ENCODE data around the gene TMEM214. TPM values are rescaled to one million over a fixed set of nuclear protein-coding genes. Genes with fewer than 3 reads are reported as not detected.

TMEM214 gene
- total and polyA plus RNA-seq, 2 of the 8 experiments (the other 6 are each of a cell fraction or from before 2014, with no cell fraction given) = 49.7 to 71.0 TPM

- TF ChIP-seq, protein P1, sequence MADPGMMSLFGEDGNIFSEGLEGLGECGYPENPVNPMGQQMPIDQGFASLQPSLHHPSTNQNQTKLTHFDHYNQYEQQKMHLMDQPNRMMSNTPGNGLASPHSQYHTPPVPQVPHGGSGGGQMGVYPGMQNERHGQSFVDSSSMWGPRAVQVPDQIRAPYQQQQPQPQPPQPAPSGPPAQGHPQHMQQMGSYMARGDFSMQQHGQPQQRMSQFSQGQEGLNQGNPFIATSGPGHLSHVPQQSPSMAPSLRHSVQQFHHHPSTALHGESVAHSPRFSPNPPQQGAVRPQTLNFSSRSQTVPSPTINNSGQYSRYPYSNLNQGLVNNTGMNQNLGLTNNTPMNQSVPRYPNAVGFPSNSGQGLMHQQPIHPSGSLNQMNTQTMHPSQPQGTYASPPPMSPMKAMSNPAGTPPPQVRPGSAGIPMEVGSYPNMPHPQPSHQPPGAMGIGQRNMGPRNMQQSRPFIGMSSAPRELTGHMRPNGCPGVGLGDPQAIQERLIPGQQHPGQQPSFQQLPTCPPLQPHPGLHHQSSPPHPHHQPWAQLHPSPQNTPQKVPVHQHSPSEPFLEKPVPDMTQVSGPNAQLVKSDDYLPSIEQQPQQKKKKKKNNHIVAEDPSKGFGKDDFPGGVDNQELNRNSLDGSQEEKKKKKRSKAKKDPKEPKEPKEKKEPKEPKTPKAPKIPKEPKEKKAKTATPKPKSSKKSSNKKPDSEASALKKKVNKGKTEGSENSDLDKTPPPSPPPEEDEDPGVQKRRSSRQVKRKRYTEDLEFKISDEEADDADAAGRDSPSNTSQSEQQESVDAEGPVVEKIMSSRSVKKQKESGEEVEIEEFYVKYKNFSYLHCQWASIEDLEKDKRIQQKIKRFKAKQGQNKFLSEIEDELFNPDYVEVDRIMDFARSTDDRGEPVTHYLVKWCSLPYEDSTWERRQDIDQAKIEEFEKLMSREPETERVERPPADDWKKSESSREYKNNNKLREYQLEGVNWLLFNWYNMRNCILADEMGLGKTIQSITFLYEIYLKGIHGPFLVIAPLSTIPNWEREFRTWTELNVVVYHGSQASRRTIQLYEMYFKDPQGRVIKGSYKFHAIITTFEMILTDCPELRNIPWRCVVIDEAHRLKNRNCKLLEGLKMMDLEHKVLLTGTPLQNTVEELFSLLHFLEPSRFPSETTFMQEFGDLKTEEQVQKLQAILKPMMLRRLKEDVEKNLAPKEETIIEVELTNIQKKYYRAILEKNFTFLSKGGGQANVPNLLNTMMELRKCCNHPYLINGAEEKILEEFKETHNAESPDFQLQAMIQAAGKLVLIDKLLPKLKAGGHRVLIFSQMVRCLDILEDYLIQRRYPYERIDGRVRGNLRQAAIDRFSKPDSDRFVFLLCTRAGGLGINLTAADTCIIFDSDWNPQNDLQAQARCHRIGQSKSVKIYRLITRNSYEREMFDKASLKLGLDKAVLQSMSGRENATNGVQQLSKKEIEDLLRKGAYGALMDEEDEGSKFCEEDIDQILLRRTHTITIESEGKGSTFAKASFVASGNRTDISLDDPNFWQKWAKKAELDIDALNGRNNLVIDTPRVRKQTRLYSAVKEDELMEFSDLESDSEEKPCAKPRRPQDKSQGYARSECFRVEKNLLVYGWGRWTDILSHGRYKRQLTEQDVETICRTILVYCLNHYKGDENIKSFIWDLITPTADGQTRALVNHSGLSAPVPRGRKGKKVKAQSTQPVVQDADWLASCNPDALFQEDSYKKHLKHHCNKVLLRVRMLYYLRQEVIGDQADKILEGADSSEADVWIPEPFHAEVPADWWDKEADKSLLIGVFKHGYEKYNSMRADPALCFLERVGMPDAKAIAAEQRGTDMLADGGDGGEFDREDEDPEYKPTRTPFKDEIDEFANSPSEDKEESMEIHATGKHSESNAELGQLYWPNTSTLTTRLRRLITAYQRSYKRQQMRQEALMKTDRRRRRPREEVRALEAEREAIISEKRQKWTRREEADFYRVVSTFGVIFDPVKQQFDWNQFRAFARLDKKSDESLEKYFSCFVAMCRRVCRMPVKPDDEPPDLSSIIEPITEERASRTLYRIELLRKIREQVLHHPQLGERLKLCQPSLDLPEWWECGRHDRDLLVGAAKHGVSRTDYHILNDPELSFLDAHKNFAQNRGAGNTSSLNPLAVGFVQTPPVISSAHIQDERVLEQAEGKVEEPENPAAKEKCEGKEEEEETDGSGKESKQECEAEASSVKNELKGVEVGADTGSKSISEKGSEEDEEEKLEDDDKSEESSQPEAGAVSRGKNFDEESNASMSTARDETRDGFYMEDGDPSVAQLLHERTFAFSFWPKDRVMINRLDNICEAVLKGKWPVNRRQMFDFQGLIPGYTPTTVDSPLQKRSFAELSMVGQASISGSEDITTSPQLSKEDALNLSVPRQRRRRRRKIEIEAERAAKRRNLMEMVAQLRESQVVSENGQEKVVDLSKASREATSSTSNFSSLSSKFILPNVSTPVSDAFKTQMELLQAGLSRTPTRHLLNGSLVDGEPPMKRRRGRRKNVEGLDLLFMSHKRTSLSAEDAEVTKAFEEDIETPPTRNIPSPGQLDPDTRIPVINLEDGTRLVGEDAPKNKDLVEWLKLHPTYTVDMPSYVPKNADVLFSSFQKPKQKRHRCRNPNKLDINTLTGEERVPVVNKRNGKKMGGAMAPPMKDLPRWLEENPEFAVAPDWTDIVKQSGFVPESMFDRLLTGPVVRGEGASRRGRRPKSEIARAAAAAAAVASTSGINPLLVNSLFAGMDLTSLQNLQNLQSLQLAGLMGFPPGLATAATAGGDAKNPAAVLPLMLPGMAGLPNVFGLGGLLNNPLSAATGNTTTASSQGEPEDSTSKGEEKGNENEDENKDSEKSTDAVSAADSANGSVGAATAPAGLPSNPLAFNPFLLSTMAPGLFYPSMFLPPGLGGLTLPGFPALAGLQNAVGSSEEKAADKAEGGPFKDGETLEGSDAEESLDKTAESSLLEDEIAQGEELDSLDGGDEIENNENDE (IDR thresholded peaks at IDR 0.05; ENCODE audit: insufficient replicate concordance, low read length) = no peak
- TF ChIP-seq ATF2 (IDR thresholded peaks at IDR 0.05; ENCODE audit: low read length) = no peak
- TF ChIP-seq, protein P2, sequence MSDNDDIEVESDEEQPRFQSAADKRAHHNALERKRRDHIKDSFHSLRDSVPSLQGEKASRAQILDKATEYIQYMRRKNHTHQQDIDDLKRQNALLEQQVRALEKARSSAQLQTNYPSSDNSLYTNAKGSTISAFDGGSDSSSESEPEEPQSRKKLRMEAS (IDR thresholded peaks at IDR 0.05) = no peak
- no peak for TF ChIP-seq POLR2A (IDR thresholded peaks at IDR 0.05; ENCODE audit: control extremely low read depth in 1 of 2, low read depth in 2 of 2, low read length in 2 of 2)
- no peak for TF ChIP-seq CEBPB (IDR thresholded peaks at IDR 0.05; ENCODE audit: low read depth, low read length)
- TF ChIP-seq RFX5 (IDR thresholded peaks at IDR 0.05; ENCODE audit: borderline replicate concordance, low read depth, low read length) = 0 out of 2 replicates have a peak, but pooled peaks have one; percentile 14
- peak in 1 of 2 experiments; percentile 39; a peak in 1 of 3 replicates for TF ChIP-seq EP300 (IDR thresholded peaks at IDR 0.05; ENCODE audit: borderline replicate concordance in 1 of 2, low read depth in 2 of 2, low read length in 2 of 2)
- no peak for TF ChIP-seq USF2 (IDR thresholded peaks at IDR 0.05; ENCODE audit: low read length)
Observed at GRCh38 chr2:27016801-27017325, 15.9 kb upstream of the TMEM214 start (continued).

All from H1 (cell line).